Measurements from ENCODE around the gene UGT1A10.

DNA sequence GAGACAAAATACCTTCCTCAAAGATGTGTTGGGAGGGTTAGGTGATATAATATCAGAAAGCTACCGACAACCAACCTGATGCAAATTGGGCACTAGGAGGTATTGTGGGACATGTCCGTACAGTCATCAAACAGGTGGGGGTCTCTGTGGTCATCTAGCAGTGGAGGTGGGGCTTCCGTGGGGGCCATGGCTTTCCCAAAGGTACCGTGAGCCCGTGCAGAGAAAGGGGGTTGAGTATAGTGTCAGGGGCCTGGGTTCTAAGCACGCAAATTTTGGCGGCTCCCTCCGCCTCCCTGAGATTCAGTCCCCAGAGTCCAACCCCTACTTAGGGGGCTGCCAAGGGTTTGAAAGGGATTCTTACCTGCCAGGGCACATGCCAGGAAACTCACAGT is 185.5 kb downstream of the UGT1A10 start:
- TF ChIP-seq, protein P1, sequence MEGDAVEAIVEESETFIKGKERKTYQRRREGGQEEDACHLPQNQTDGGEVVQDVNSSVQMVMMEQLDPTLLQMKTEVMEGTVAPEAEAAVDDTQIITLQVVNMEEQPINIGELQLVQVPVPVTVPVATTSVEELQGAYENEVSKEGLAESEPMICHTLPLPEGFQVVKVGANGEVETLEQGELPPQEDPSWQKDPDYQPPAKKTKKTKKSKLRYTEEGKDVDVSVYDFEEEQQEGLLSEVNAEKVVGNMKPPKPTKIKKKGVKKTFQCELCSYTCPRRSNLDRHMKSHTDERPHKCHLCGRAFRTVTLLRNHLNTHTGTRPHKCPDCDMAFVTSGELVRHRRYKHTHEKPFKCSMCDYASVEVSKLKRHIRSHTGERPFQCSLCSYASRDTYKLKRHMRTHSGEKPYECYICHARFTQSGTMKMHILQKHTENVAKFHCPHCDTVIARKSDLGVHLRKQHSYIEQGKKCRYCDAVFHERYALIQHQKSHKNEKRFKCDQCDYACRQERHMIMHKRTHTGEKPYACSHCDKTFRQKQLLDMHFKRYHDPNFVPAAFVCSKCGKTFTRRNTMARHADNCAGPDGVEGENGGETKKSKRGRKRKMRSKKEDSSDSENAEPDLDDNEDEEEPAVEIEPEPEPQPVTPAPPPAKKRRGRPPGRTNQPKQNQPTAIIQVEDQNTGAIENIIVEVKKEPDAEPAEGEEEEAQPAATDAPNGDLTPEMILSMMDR (IDR thresholded peaks at IDR 0.05; ENCODE audit: borderline replicate concordance, extremely low read depth, low read length, poor library complexity, severe bottlenecking) = no peak
- no peak for TF ChIP-seq EZH2 (IDR thresholded peaks at IDR 0.05; ENCODE audit: borderline replicate concordance, low read depth, low read length, severe bottlenecking)
